HCT116 (cell line): ENCODE results near the gene TAF11. TPM values are rescaled to one million over a fixed set of nuclear protein-coding genes. Genes with fewer than 3 reads are reported as not detected.

Source experiments
- ATAC-seq: fragments of 200-7000 bp; cut with Tn5 transposase; 2 replicates; pipeline ENCODE4 v1.9.1; 2020; ENCODE audit warnings: mild to moderate bottlenecking, moderate library complexity
- BruUV-seq: library from RNA; stranded (reverse); fragments of 400-500 nt; replicated peaks from 2 replicates; lab custom pipeline; 2021; lab: Mats Ljungman, UMichigan
- CTCF ChIA-PET: fragments of 300-600 bp; sonication (Branson Sonifier 250); formaldehyde crosslinking; loops from one replicate; lab custom pipeline; 2021; ENCODE audit warnings: antibody characterized with exemption; lab: Charles Lee
- POLR2A ChIA-PET: fragments of 300-600, 350-600 bp; sonication (Branson Sonifier 250); formaldehyde crosslinking; loops from one replicate; lab custom pipeline; 2021; ENCODE audit warnings: antibody characterized with exemption; lab: Charles Lee
- RAD21 ChIA-PET, 2 experiments: fragments of 300-600 bp; sonication (Branson Sonifier 250); formaldehyde crosslinking; loops; one replicate each; lab custom pipeline; 2023; ENCODE audit warnings: low total read pairs in 2 of 2; ENCODE audit not compliant: uncharacterized antibody in 2 of 2, unreplicated experiment in 2 of 2, low non-redundant PET in 1 of 2; lab: Charles Lee
- DNase-seq: peaks from one replicate; pipeline ENCODE4 v3.0.0-alpha.2; 2010; ENCODE audit warnings: low read depth, low spot score
- H2AFZ ChIP-seq: fragments of 200-600 bp; shearing (Covaris generic), sonication (generic); 2 replicates; pipeline ENCODE4 v1.6.1; 2017; ENCODE audit warnings: low read depth, mixed run types, mixed read lengths, antibody characterized with exemption, low read length; ENCODE audit not compliant: poor library complexity, severe bottlenecking
- H3K27ac ChIP-seq: 2 replicates; pipeline ENCODE4 v1.5.1; 2012; ENCODE audit warnings: low read depth, low read length
- H3K27me3 ChIP-seq: fragments of 200-600 bp; sonication (generic); 2 replicates; pipeline ENCODE4 v1.6.1; 2016; ENCODE audit warnings: mixed run types, low read length, mixed read lengths; ENCODE audit not compliant: insufficient read depth
- H3K36me3 ChIP-seq, 2 experiments: fragments of 200-500 bp in 1 of 2; fragments of 200-600 bp in 1 of 2; sonication (Bioruptor generic) in 1 of 2; sonication (generic) in 1 of 2; 2 replicates each; pipeline versions ENCODE4 v1.5.1 to v1.6.1; 2014 to 2016; ENCODE audit warnings: low read length in 2 of 2, inconsistent platforms in 1 of 2, mixed read lengths in 1 of 2, mixed run types in 1 of 2; ENCODE audit not compliant: insufficient read depth in 2 of 2, control insufficient read depth in 1 of 2
- H3K4me1 ChIP-seq, 2 experiments: fragments of 200-600 bp in 1 of 2; sonication (generic) in 1 of 2; 2 replicates each; pipeline versions ENCODE4 v1.5.1 to v1.6.1; 2012 to 2017; ENCODE audit warnings: low read length in 2 of 2, inconsistent platforms in 1 of 2, mild to moderate bottlenecking in 1 of 2, mixed read lengths in 1 of 2, mixed run types in 1 of 2, moderate library complexity in 1 of 2; ENCODE audit not compliant: insufficient read depth in 2 of 2, control insufficient read depth in 1 of 2
- H3K4me2 ChIP-seq: fragments of 200-600 bp; sonication (generic); 2 replicates; pipeline ENCODE4 v1.6.1; 2017; ENCODE audit warnings: mixed run types, low read length, mixed read lengths
- H3K4me3 ChIP-seq, 2 experiments: fragments of 200-600 bp in 1 of 2; sonication (generic) in 1 of 2; replicated peaks in 1 of 2; 2 replicates each; pipeline ENCODE4 v1.5.1; 2011 to 2016; ENCODE audit warnings: low read length in 2 of 2, control low read depth in 1 of 2, low read depth in 1 of 2, mild to moderate bottlenecking in 1 of 2, mixed read lengths in 1 of 2, mixed run types in 1 of 2
- H3K79me2 ChIP-seq: fragments of 200-600 bp; sonication (generic); 2 replicates; pipeline ENCODE4 v1.6.1; 2017; ENCODE audit warnings: mild to moderate bottlenecking, mixed run types, low read length, moderate library complexity, mixed read lengths; ENCODE audit not compliant: insufficient read depth
- H3K9ac ChIP-seq: fragments of 200-600 bp; sonication (generic); 2 replicates; pipeline ENCODE4 v1.6.1; 2016; ENCODE audit warnings: low read length, mixed read lengths
- H3K9me2 ChIP-seq: fragments of 200-600 bp; sonication (generic), shearing (Covaris generic); 2 replicates; pipeline ENCODE4 v1.6.1; 2017; ENCODE audit warnings: mixed run types, mild to moderate bottlenecking, moderate library complexity; ENCODE audit not compliant: insufficient read depth
- H3K9me3 ChIP-seq, 2 experiments: fragments of 200-500 bp in 1 of 2; fragments of 200-600 bp in 1 of 2; sonication (Bioruptor generic) in 1 of 2; sonication (generic) in 1 of 2; 2 replicates each; pipeline ENCODE4 v1.6.1; 2014 to 2017; ENCODE audit warnings: low read length in 2 of 2, mixed read lengths in 2 of 2, inconsistent platforms in 1 of 2, low read depth in 1 of 2, mild to moderate bottlenecking in 1 of 2, mixed run types in 1 of 2, moderate library complexity in 1 of 2; ENCODE audit not compliant: control insufficient read depth in 1 of 2, insufficient read depth in 1 of 2
- H4K20me1 ChIP-seq: fragments of 200-600 bp; sonication (generic), shearing (Covaris generic); 2 replicates; pipeline ENCODE4 v1.6.1; 2017; ENCODE audit warnings: mixed run types, mild to moderate bottlenecking, moderate library complexity; ENCODE audit not compliant: insufficient read depth
- CBX3 ChIP-seq: IDR thresholded peaks from 2 replicates; pipeline ENCODE4 v1.6.1; 2012; ENCODE audit warnings: low read depth
- ELF1 ChIP-seq: IDR thresholded peaks from 2 replicates; pipeline ENCODE4 v1.6.1; 2012; ENCODE audit warnings: low read depth, borderline replicate concordance
- EZH2 ChIP-seq: fragments of 200-600 bp; sonication (generic); IDR thresholded peaks from 2 replicates; pipeline ENCODE4 v1.6.1; 2017; ENCODE audit warnings: antibody characterized with exemption, mixed run types
- EZH2phosphoT487 ChIP-seq: fragments of 200-600 bp; IDR thresholded peaks from 2 replicates; pipeline ENCODE4 v1.6.1; 2018; ENCODE audit warnings: antibody characterized with exemption, borderline replicate concordance
- RAD21 ChIP-seq: IDR thresholded peaks from 2 replicates; pipeline ENCODE4 v1.6.1; 2012; ENCODE audit warnings: low read depth, mild to moderate bottlenecking
- SIN3A ChIP-seq: IDR thresholded peaks from 2 replicates; pipeline ENCODE4 v1.6.1; 2012; ENCODE audit warnings: low read depth
- ZFX ChIP-seq: fragments of 450-650 bp; IDR thresholded peaks from 2 replicates; pipeline ENCODE4 v1.6.1; 2017
- intact Hi-C: fragments of 100-400 bp; cut with micrococcal nuclease; formaldehyde crosslinking; loops from 2 replicates; pipeline ENCODE4 v1.10.0; 2022
- total RNA-seq: library from RNA; stranded (reverse); gene quantifications from one replicate; pipeline ENCODE4 v1.2.1, GENCODE V29; 2021; ENCODE audit not compliant: unreplicated experiment
- TF ChIP-seq, protein P1 (sequence below): IDR thresholded peaks from 2 replicates; pipeline ENCODE4 v1.6.1; 2012
- TF ChIP-seq, protein P2 (sequence below), 3 experiments: fragments of 200-600 bp in 1 of 3; sonication (generic) in 1 of 3; IDR thresholded peaks in 2 of 3; conservative IDR thresholded peaks in 1 of 3; 2 replicates each; pipeline ENCODE4 v1.5.1; 2012 to 2017; ENCODE audit warnings: low read depth in 2 of 3, low read length in 2 of 3, antibody characterized with exemption in 1 of 3, borderline replicate concordance in 1 of 3, control low read depth in 1 of 3, mild to moderate bottlenecking in 1 of 3, mixed read lengths in 1 of 3, mixed run types in 1 of 3, moderate library complexity in 1 of 3; ENCODE audit not compliant: insufficient read depth in 1 of 3
- TF ChIP-seq, protein P3 (sequence below): IDR thresholded peaks from 2 replicates; pipeline ENCODE4 v1.6.1; 2012

Gene TAF11
- total RNA-seq, 1 experiment from 2014 or later = 23.7 TPM

DNA sequence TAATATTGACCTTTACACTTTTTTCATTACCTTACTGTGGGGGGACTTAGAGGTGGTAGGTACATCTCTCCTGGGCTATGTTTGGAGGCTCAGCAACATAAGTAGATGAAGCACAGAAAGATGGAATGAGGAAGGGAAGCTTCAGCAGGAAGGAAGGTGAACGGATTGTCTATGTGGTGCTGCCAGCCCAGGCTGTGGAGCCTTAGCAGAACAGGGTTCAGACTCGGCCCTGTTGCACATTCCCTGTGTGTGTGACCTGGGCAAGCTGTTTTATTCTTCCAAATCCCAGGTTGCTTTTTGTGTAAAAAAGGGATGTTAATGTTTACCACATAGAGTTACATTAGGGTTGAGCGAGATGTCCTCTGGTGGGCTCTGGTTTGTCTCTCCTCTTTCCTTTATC, 42.4 kb upstream of the TAF11 start:
- Histone ChIP-seq H3K9me3 (no peaks in the 10 kb centered on the region), H4K20me1 (peaks cover 5% of the 10 kb centered on the region; the same call in 1 of the 2 replicates), H3K79me2 (peaks cover 17% of the 10 kb centered on the region), H3K36me3 (no peaks in the 10 kb centered on the region), H3K4me1 (peaks cover 0 to 10% of the 10 kb centered on the region in 2 experiments; a peak in 2 of 4 replicates), H3K4me2 (no peak overlapping the region), H3K9me2 (no peaks in the 10 kb centered on the region), H3K9ac (no peak overlapping the region), H3K27ac (no peak overlapping the region), H2AFZ (no peak overlapping the region), H3K27me3 (no peaks in the 10 kb centered on the region), H3K4me3 (no peak overlapping the region)
- ATAC-seq (no peak), DNase-seq (no peak)
- TF ChIP-seq ZFX = no peak
- no peak for TF ChIP-seq CBX3
- TF ChIP-seq EZH2phosphoT487 = no peak
- no peak for TF ChIP-seq ELF1
- TF ChIP-seq, protein P1, sequence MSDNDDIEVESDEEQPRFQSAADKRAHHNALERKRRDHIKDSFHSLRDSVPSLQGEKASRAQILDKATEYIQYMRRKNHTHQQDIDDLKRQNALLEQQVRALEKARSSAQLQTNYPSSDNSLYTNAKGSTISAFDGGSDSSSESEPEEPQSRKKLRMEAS = no peak
- TF ChIP-seq RAD21 = no peak
- TF ChIP-seq, protein P2, sequence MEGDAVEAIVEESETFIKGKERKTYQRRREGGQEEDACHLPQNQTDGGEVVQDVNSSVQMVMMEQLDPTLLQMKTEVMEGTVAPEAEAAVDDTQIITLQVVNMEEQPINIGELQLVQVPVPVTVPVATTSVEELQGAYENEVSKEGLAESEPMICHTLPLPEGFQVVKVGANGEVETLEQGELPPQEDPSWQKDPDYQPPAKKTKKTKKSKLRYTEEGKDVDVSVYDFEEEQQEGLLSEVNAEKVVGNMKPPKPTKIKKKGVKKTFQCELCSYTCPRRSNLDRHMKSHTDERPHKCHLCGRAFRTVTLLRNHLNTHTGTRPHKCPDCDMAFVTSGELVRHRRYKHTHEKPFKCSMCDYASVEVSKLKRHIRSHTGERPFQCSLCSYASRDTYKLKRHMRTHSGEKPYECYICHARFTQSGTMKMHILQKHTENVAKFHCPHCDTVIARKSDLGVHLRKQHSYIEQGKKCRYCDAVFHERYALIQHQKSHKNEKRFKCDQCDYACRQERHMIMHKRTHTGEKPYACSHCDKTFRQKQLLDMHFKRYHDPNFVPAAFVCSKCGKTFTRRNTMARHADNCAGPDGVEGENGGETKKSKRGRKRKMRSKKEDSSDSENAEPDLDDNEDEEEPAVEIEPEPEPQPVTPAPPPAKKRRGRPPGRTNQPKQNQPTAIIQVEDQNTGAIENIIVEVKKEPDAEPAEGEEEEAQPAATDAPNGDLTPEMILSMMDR (IDR thresholded peaks at IDR 0.05 in 2 of 3, conservative IDR thresholded peaks at IDR 0.05 in 1 of 3; ENCODE audit: borderline replicate concordance in 1 of 3, insufficient read depth in 1 of 3, low read depth in 2 of 3, low read length in 2 of 3) = no peak
- no peak for TF ChIP-seq EZH2
- TF ChIP-seq, protein P3, sequence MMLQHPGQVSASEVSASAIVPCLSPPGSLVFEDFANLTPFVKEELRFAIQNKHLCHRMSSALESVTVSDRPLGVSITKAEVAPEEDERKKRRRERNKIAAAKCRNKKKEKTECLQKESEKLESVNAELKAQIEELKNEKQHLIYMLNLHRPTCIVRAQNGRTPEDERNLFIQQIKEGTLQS = no peak
- TF ChIP-seq SIN3A = no peak
- RAD21 ChIA-PET = no interaction called here
- CTCF ChIA-PET = no interaction called here
- intact Hi-C loops = no loop called here
- no TSS peak for BruUV-seq
- POLR2A ChIA-PET = no interaction called here
